Measurements from ENCODE around the gene SLC2A10. TPM values are rescaled to one million over a fixed set of nuclear protein-coding genes. Genes with fewer than 3 reads are reported as not detected.

The SLC2A10 gene
- total RNA-seq, 1 experiment from 2014 or later: 0.05 TPM

DNA sequence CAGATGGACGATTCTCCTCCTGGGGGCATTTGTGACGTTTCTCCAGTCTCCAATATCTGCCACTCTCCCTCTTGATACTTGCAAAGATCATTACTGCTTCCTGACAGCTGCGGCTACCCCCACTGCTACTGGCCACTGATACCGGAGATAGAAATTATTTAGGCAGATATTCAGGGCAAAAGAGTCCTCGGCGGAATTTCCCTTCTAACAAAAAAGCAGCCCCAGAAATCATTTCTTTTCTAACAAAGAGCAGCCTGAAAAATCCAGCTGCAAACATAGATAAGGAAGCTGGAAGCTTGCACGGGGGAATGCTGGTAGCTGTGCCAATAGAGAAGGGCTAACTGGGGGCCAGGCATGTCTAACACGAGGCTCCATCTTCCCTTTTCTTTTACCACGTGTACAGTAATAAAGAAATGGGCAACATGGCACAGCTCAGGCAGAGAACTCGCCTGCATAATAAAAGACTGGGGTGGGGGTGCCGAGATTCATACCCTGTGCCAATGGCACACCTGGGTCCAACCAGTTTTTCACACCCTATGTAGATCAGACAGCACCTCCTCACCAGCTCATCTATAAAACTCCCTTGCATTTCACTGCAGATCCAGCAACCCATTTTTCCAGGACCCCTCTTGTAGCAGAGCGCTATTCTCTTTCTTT lies 26.3 kb upstream of the SLC2A10 start:
- no peak overlapping the region for H3K9ac ChIP-seq (ENCODE audit: low read length)
- ChIA-PET RAD21 (ENCODE audit: low non-redundant PET in 1 of 2, low total read pairs in 2 of 2, uncharacterized antibody in 2 of 2, unreplicated experiment in 2 of 2) (no interaction called here), CTCF (interaction anchor here (1.2 kb wide), 1 partner anchor 29 kb away, joined by 3 read pairs; no protein-coding TSS in a partner anchor), POLR2A (no interaction called here)
- no peaks in the 10 kb centered on the region for H3K9me2 ChIP-seq (ENCODE audit: insufficient read depth)
- no peak overlapping the region for H2AFZ ChIP-seq (ENCODE audit: low read depth, low read length, poor library complexity, severe bottlenecking)
- no peak overlapping the region for H3K27ac ChIP-seq (ENCODE audit: low read depth, low read length)
- peaks cover 30% of the 10 kb centered on the region for H3K79me2 ChIP-seq (ENCODE audit: insufficient read depth, low read length)
- DNase-seq (ENCODE audit: low read depth, low spot score) (no peak), ATAC-seq (no peak)
- H3K27me3 ChIP-seq (ENCODE audit: insufficient read depth, low read length): no peaks in the 10 kb centered on the region
- no peak overlapping the region for H3K4me3 ChIP-seq (replicated peaks in 1 of 2; ENCODE audit: low read depth in 1 of 2, low read length in 2 of 2)
- TF ChIP-seq EGR1 (IDR thresholded peaks at IDR 0.05; ENCODE audit: low read depth) (no peak), CEBPB (IDR thresholded peaks at IDR 0.05; ENCODE audit: low read depth) (no peak)
- H3K9me3 ChIP-seq (ENCODE audit: control insufficient read depth in 1 of 2, insufficient read depth in 1 of 2, low read depth in 1 of 2, low read length in 2 of 2): no peaks in the 10 kb centered on the region
- intact Hi-C loops (cut with micrococcal nuclease): loop anchor here (5.0 kb wide), 1 partner anchor 121 kb away; no protein-coding TSS in a partner anchor
- H3K4me2 ChIP-seq (ENCODE audit: low read length): no peak overlapping the region
- H3K4me1 ChIP-seq (ENCODE audit: control insufficient read depth in 1 of 2, insufficient read depth in 2 of 2, low read length in 2 of 2): peaks cover 9 to 10% of the 10 kb centered on the region in 2 experiments
- BruUV-seq (replicated peaks): no TSS peak
- peaks cover 9 to 18% of the 10 kb centered on the region in 2 experiments for H3K36me3 ChIP-seq (ENCODE audit: control insufficient read depth in 1 of 2, insufficient read depth in 2 of 2, low read length in 2 of 2)
- H4K20me1 ChIP-seq (ENCODE audit: insufficient read depth): no peaks in the 10 kb centered on the region

DNA sequence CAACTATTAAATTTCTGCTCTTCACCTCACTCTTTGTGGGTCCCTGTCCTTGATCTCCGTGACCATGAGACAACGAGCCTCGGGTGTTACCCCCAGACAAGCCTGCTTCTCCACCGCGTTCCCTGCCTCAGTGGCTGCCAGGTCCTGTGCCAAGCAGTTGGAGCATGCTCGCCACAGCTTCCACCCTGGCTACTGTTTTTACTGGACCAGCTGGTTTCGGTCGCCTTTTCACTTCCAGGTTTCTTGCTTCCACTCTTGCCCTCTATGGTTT lies 25.8 kb upstream of the SLC2A10 start:
- TF ChIP-seq POLR2AphosphoS5 (IDR thresholded peaks at IDR 0.05; ENCODE audit: low read depth, low read length) (no peak), YY1 (IDR thresholded peaks at IDR 0.05; ENCODE audit: extremely low read depth, insufficient replicate concordance, low read depth, low read length) (no peak), SRF (IDR thresholded peaks at IDR 0.05; ENCODE audit: low read depth) (no peak), CEBPB (IDR thresholded peaks at IDR 0.05; ENCODE audit: low read depth) (no peak), EZH2phosphoT487 (IDR thresholded peaks at IDR 0.05; ENCODE audit: borderline replicate concordance) (no peak)
- TF ChIP-seq, protein P1, sequence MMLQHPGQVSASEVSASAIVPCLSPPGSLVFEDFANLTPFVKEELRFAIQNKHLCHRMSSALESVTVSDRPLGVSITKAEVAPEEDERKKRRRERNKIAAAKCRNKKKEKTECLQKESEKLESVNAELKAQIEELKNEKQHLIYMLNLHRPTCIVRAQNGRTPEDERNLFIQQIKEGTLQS (IDR thresholded peaks at IDR 0.05): no peak
- no peaks in the 10 kb centered on the region for H3K27me3 ChIP-seq (ENCODE audit: insufficient read depth, low read length)
- DNase-seq (ENCODE audit: low read depth, low spot score): no peak
- peaks cover 9 to 18% of the 10 kb centered on the region in 2 experiments for H3K36me3 ChIP-seq (ENCODE audit: control insufficient read depth in 1 of 2, insufficient read depth in 2 of 2, low read length in 2 of 2)
- H3K9ac ChIP-seq (ENCODE audit: low read length): no peak overlapping the region
- no peak overlapping the region for H3K4me2 ChIP-seq (ENCODE audit: low read length)
- H3K9me2 ChIP-seq (ENCODE audit: insufficient read depth): no peaks in the 10 kb centered on the region
- CTCF ChIA-PET: interaction anchor here (1.2 kb wide), 1 partner anchor 29 kb away, joined by 3 read pairs; no protein-coding TSS in a partner anchor
- peaks cover 10 to 14% of the 10 kb centered on the region in 2 experiments for H3K4me1 ChIP-seq (ENCODE audit: control insufficient read depth in 1 of 2, insufficient read depth in 2 of 2, low read length in 2 of 2)
- RAD21 ChIA-PET (ENCODE audit: low non-redundant PET in 1 of 2, low total read pairs in 2 of 2, uncharacterized antibody in 2 of 2, unreplicated experiment in 2 of 2): no interaction called here
- no peak overlapping the region for H3K27ac ChIP-seq (ENCODE audit: low read depth, low read length)
- POLR2A ChIA-PET: no interaction called here
- intact Hi-C loops (cut with micrococcal nuclease): loop anchor here (5.0 kb wide), 1 partner anchor 121 kb away; no protein-coding TSS in a partner anchor
- BruUV-seq (replicated peaks): no TSS peak
- H3K9me3 ChIP-seq (ENCODE audit: control insufficient read depth in 1 of 2, insufficient read depth in 1 of 2, low read depth in 1 of 2, low read length in 2 of 2): no peaks in the 10 kb centered on the region
- no peak overlapping the region for H2AFZ ChIP-seq (ENCODE audit: low read depth, low read length, poor library complexity, severe bottlenecking)
- ATAC-seq: no peak
- no peak overlapping the region for H3K4me3 ChIP-seq (replicated peaks in 1 of 2; ENCODE audit: low read depth in 1 of 2, low read length in 2 of 2)
- no peaks in the 10 kb centered on the region for H4K20me1 ChIP-seq (ENCODE audit: insufficient read depth)
- H3K79me2 ChIP-seq (ENCODE audit: insufficient read depth, low read length): peaks cover 35% of the 10 kb centered on the region
